ENCODE data around the gene C4B. TPM values are rescaled to one million over a fixed set of nuclear protein-coding genes. Genes with fewer than 3 reads are reported as not detected.
A peak's percentile ranks its signal among the peaks of the same experiment; 100 is the strongest.
"Not testable (repeated sequence)": the region's sequence is repeated elsewhere in the genome, so short reads cannot be mapped to it uniquely, and the experiment has no call there.

Gene C4B
- total RNA-seq, 1 donor from 2014 or later = 38.0 TPM

GRCh38 chr6:32055756-32056155, 41.2 kb downstream of the C4B start:
- DNase-seq = not testable (repeated sequence)

GRCh38 chr6:32056254-32056653, 41.7 kb downstream of the C4B start:
- DNase-seq = no peak

GRCh38 chr6:32057966-32058365, 43.4 kb downstream of the C4B start:
- no peak for DNase-seq

GRCh38 chr6:32058511-32058963, 43.9 kb downstream of the C4B start:
- DNase-seq = no peak

- DNase-seq = no peak
These were observed 46.5 kb downstream of the C4B start for GRCh38 chr6:32060966-32061655.

- no peak for DNase-seq
These were observed 50.1 kb downstream of the C4B start for GRCh38 chr6:32064706-32065105.

GRCh38 chr6:32067521-32067920, 52.9 kb downstream of the C4B start:
- DNase-seq = not testable (repeated sequence)

GRCh38 chr6:32068315-32068714, 53.7 kb downstream of the C4B start:
- not testable (repeated sequence) for DNase-seq

- no peak for DNase-seq
These were observed 54.3 kb downstream of the C4B start for GRCh38 chr6:32068867-32069266.

GRCh38 chr6:32069460-32069859, 54.9 kb downstream of the C4B start:
- DNase-seq = no peak

GRCh38 chr6:32069878-32070515, 55.4 kb downstream of the C4B start:
- DNase-seq = no peak

GRCh38 chr6:32070814-32071543, 56.4 kb downstream of the C4B start:
- DNase-seq = peak; percentile 83

- peak; percentile 92 for DNase-seq
These were observed 58.5 kb downstream of the C4B start for GRCh38 chr6:32073101-32073500.

- no peak for DNase-seq
These were observed 59.0 kb downstream of the C4B start for GRCh38 chr6:32073613-32074012.

- no peak for DNase-seq
These were observed 60.5 kb downstream of the C4B start for GRCh38 chr6:32074996-32075532.

- DNase-seq = no peak
These were observed 61.2 kb downstream of the C4B start for GRCh38 chr6:32075781-32076180.

GRCh38 chr6:32076321-32076809, 61.8 kb downstream of the C4B start:
- peak; percentile 87 for DNase-seq

- no peak for DNase-seq
These were observed 65.1 kb downstream of the C4B start for GRCh38 chr6:32079566-32080290.

- peak; percentile 51 for DNase-seq
These were observed 66.8 kb downstream of the C4B start for GRCh38 chr6:32081168-32081990.

GRCh38 chr6:32082478-32082877, 67.9 kb downstream of the C4B start:
- DNase-seq = no peak

- DNase-seq = no peak
These were observed 68.3 kb downstream of the C4B start for GRCh38 chr6:32082935-32083334.

Measured in tongue (tissue), 2 donors.